ENCODE data around the gene KRTAP12-3. TPM values are rescaled to one million over a fixed set of nuclear protein-coding genes. Genes with fewer than 3 reads are reported as not detected.

KRTAP12-3 gene
- polyA plus RNA-seq, 1 experiment = not detected

GRCh38 chr21:44697811-44698734 lies 40.3 kb downstream of the KRTAP12-3 start:
- TF ChIP-seq CTCF (IDR thresholded peaks at IDR 0.05; ENCODE audit: insufficient read depth, low read depth, low read length) = no peak
- ChIA-PET CTCF (no interaction called here), POLR2A (no interaction called here)
- Histone ChIP-seq H3K36me3 (ENCODE audit: control insufficient read depth, insufficient read depth, low read length) (no peaks in the 10 kb centered on the region), H3K27me3 (ENCODE audit: control insufficient read depth, insufficient read depth, low read length) (peaks cover 18% of the 10 kb centered on the region), H3K4me3 (ENCODE audit: low read depth, low read length) (no peak overlapping the region)
- no peak for DNase-seq (ENCODE audit: low read depth)

- Histone ChIP-seq H3K36me3 (ENCODE audit: control insufficient read depth, insufficient read depth, low read length) (no peaks in the 10 kb centered on the region), H3K4me3 (ENCODE audit: low read depth, low read length) (no peak overlapping the region), H3K27me3 (ENCODE audit: control insufficient read depth, insufficient read depth, low read length) (peaks cover 22% of the 10 kb centered on the region)
- ChIA-PET POLR2A (no interaction called here), CTCF (no interaction called here)
- DNase-seq (ENCODE audit: low read depth) = no peak
- TF ChIP-seq CTCF (IDR thresholded peaks at IDR 0.05; ENCODE audit: insufficient read depth, low read depth, low read length) = no peak
Measured at GRCh38 chr21:44699502-44700001, 41.8 kb downstream of the KRTAP12-3 start.

GRCh38 chr21:44700101-44701022 lies 42.6 kb downstream of the KRTAP12-3 start:
- no peak for TF ChIP-seq CTCF (IDR thresholded peaks at IDR 0.05; ENCODE audit: insufficient read depth, low read depth, low read length)
- H3K36me3 ChIP-seq (ENCODE audit: control insufficient read depth, insufficient read depth, low read length) = no peaks in the 10 kb centered on the region
- H3K4me3 ChIP-seq (ENCODE audit: low read depth, low read length) = no peak overlapping the region
- ChIA-PET POLR2A (no interaction called here), CTCF (no interaction called here)
- peaks cover 22% of the 10 kb centered on the region for H3K27me3 ChIP-seq (ENCODE audit: control insufficient read depth, insufficient read depth, low read length)
- no peak for DNase-seq (ENCODE audit: low read depth)

GRCh38 chr21:44701023-44701400 lies 43.3 kb downstream of the KRTAP12-3 start:
- no peak for TF ChIP-seq CTCF (IDR thresholded peaks at IDR 0.05; ENCODE audit: insufficient read depth, low read depth, low read length)
- Histone ChIP-seq H3K27me3 (ENCODE audit: control insufficient read depth, insufficient read depth, low read length) (peaks cover 24% of the 10 kb centered on the region), H3K36me3 (ENCODE audit: control insufficient read depth, insufficient read depth, low read length) (no peaks in the 10 kb centered on the region), H3K4me3 (ENCODE audit: low read depth, low read length) (no peak overlapping the region)
- CTCF ChIA-PET = interaction anchor here (0.7 kb wide), 1 partner anchor 9 kb away, joined by 3 read pairs; no protein-coding TSS in a partner anchor
- POLR2A ChIA-PET = no interaction called here
- DNase-seq (ENCODE audit: low read depth) = no peak

GRCh38 chr21:44701541-44701940 lies 43.8 kb downstream of the KRTAP12-3 start:
- Histone ChIP-seq H3K36me3 (ENCODE audit: control insufficient read depth, insufficient read depth, low read length) (no peaks in the 10 kb centered on the region), H3K27me3 (ENCODE audit: control insufficient read depth, insufficient read depth, low read length) (peaks cover 27% of the 10 kb centered on the region), H3K4me3 (ENCODE audit: low read depth, low read length) (no peak overlapping the region)
- ChIA-PET POLR2A (no interaction called here), CTCF (interaction anchor here (0.7 kb wide), 1 partner anchor 9 kb away, joined by 3 read pairs; no protein-coding TSS in a partner anchor)
- no peak for DNase-seq (ENCODE audit: low read depth)
- TF ChIP-seq CTCF (IDR thresholded peaks at IDR 0.05; ENCODE audit: insufficient read depth, low read depth, low read length) = no peak
